Ovary (tissue), 3 donors: ENCODE data around the gene CIC.

ENCODE experiments used
- CTCF ChIP-seq, 3 donors: fragments of 450-650 bp in 2 of 3; fragments of 200-600 bp in 1 of 3; IDR thresholded peaks; one replicate each; pipeline versions ENCODE4 v1.5.1 to v1.8.0; 2016 to 2022; ENCODE audit warnings: antibody characterized with exemption in 3 of 3, mild to moderate bottlenecking in 1 of 3
- EP300 ChIP-seq: sonication (generic); formaldehyde crosslinking; IDR thresholded peaks from one replicate; pipeline ENCODE4 v1.6.1; 2017; ENCODE audit warnings: antibody characterized with exemption
- POLR2A ChIP-seq: fragments of 450-650 bp; IDR thresholded peaks from one replicate; pipeline ENCODE4 v1.6.1; 2017; ENCODE audit warnings: antibody characterized with exemption, mild to moderate bottlenecking, moderate library complexity
- donor health status: DM: no; HTN: no; CAD: no.

DNA sequence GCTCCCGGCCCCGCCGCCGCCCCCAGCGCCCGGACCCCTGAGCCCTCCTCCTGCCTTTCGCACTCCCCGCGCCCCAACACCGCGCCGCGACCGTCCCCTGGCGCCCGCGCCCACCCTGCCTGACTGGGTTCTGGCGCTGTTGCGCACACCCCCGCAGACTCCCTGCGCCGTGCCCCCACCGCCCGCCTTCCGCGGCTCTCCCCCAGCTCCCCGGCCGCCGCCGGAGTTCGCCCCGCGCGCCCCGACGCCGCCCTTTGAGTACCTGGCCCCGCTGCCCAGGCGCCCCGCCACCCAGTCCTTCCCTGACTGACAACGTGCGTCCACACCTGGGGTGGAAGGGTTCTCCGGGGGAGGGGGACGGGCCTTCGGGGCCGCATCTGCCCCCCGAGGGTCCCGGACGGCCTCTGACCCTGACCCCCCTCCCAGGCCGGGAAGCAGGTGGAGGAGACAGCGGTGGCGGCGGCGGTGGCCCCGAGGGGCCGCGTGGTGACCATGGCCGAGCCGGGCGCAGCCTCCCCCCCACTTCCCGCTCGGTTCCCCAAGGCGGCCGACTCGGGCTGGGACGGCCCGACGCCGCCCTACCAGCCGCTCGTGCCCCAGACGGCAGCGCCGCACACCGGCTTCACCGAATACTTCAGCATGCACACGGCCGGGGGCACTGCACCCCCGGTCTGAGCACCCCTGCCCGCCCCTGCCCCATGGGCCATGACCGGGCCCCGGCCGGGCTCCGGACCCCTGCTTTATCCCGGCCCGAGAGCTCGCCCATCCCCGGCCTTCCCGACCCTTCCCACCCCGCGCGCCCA is 55.0 kb downstream of the CIC start:
- TF ChIP-seq CTCF (IDR thresholded peaks at IDR 0.05) (no peak), POLR2A (no peak), EP300 (no peak)
